Esophagus squamous epithelium (tissue), 4 donors: ENCODE measurements around the gene SNX20.

Source experiments
- CTCF ChIP-seq, 6 experiments: fragments of 450-650 bp in 4 of 6; fragments of 200-600 bp in 2 of 6; sonication (generic) in 2 of 6; IDR thresholded peaks; one replicate each; pipeline ENCODE4 v1.5.1; 2016 to 2019; ENCODE audit warnings: antibody characterized with exemption in 6 of 6, mild to moderate bottlenecking in 4 of 6, moderate library complexity in 4 of 6
- POLR2A ChIP-seq, 4 donors: fragments of 450-650 bp; IDR thresholded peaks; one replicate each; pipeline ENCODE4 v1.6.1; 2017; ENCODE audit warnings: antibody characterized with exemption in 4 of 4, mild to moderate bottlenecking in 4 of 4, moderate library complexity in 3 of 4

GRCh38 chr16:50629334-50629733, 51.8 kb downstream of the SNX20 start:
- TF ChIP-seq CTCF (IDR thresholded peaks at IDR 0.05) (no peak), POLR2A (IDR thresholded peaks at IDR 0.05) (no peak)
